ENCODE measurements around the gene NUAK2.

DNA sequence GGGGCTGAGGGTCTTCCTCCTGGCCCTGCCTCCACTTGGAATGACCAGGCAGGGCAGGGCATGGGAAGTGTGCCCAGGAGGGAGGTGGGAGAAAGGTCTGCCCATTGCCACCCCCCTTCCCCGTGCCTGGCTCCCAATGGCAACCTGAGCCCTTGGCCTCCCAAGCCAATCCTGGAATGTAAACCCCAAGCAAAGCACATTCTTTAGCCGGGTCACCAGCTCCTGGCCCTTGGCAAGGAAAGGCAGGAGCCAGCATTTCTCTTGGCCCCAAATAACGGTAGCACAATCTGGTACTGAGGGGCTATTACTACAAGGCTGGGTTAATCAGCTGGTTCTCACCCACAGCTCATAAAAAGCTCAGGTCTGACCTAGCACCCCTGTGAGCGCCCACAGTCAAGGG is 6.9 kb upstream of the NUAK2 start:
- TF ChIP-seq CTCF (IDR thresholded peaks at IDR 0.05) (no peak), POLR2A (IDR thresholded peaks at IDR 0.05) (no peak)
